ENCODE measurements around the gene GGA1. TPM values are rescaled to one million over a fixed set of nuclear protein-coding genes. Genes with fewer than 3 reads are reported as not detected.

Gene GGA1
- total RNA-seq, 1 donor from 2014 or later: 64.4 TPM

GRCh38 chr22:37628830-37629229 lies 20.2 kb downstream of the GGA1 start:
- Histone ChIP-seq H3K4me1 (peaks cover 47% of the 10 kb centered on the region), H3K36me3 (peaks cover 23% of the 10 kb centered on the region)

GRCh38 chr22:37629928-37630327 lies 21.3 kb downstream of the GGA1 start:
- no peaks in the 10 kb centered on the region for H3K9me3 ChIP-seq
- H3K27ac ChIP-seq: no peak overlapping the region
- DNase-seq (no peak), ATAC-seq (no peak)
- no peak for TF ChIP-seq CTCF (IDR thresholded peaks at IDR 0.05)
- peaks cover 47% of the 10 kb centered on the region for H3K4me1 ChIP-seq
- intact Hi-C loops (cut with DNase I): loop anchor here (10.0 kb wide), 1 partner anchor 55 kb away; the partner anchor contains the start of gene NOL12
- H3K4me3 ChIP-seq: no peak overlapping the region
- peaks cover 23% of the 10 kb centered on the region for H3K36me3 ChIP-seq
- no peaks in the 10 kb centered on the region for H3K27me3 ChIP-seq

More at GRCh38 chr22:37628830-37629229, 20.2 kb downstream of the GGA1 start:
- H3K9me3 ChIP-seq: no peaks in the 10 kb centered on the region
- ATAC-seq: no peak
- intact Hi-C loops (cut with DNase I): no loop called here
- no peak for TF ChIP-seq CTCF (IDR thresholded peaks at IDR 0.05)
- H3K27me3 ChIP-seq: no peaks in the 10 kb centered on the region
- H3K27ac ChIP-seq: no peak overlapping the region
- no peak overlapping the region for H3K4me3 ChIP-seq
- no peak for DNase-seq

- H3K9me3 ChIP-seq: no peaks in the 10 kb centered on the region
- H3K27ac ChIP-seq: peak overlapping the region; percentile 11
- ATAC-seq (no peak), DNase-seq (no peak)
- no peak for TF ChIP-seq CTCF (IDR thresholded peaks at IDR 0.05)
- intact Hi-C loops (cut with DNase I): loop anchor here (10.0 kb wide), 1 partner anchor 54 kb away; the partner anchor contains the start of gene NOL12
- no peak overlapping the region for H3K4me3 ChIP-seq
- no peaks in the 10 kb centered on the region for H3K27me3 ChIP-seq
- peaks cover 23% of the 10 kb centered on the region for H3K36me3 ChIP-seq
- H3K4me1 ChIP-seq: peaks cover 48% of the 10 kb centered on the region
Observed at GRCh38 chr22:37630839-37631435, 22.3 kb downstream of the GGA1 start.

GRCh38 chr22:37631448-37632173 lies 23.0 kb downstream of the GGA1 start:
- ATAC-seq: no peak
- intact Hi-C loops (cut with DNase I): loop anchor here (10.0 kb wide), 1 partner anchor 53 kb away; the partner anchor contains the start of gene NOL12
- H3K36me3 ChIP-seq: peaks cover 23% of the 10 kb centered on the region
- no peaks in the 10 kb centered on the region for H3K27me3 ChIP-seq
- no peak for TF ChIP-seq CTCF (IDR thresholded peaks at IDR 0.05)
- H3K9me3 ChIP-seq: no peaks in the 10 kb centered on the region
- peaks cover 48% of the 10 kb centered on the region for H3K4me1 ChIP-seq
- no peak for DNase-seq
- H3K4me3 ChIP-seq: no peak overlapping the region
- H3K27ac ChIP-seq: peak overlapping the region; percentile 11

- Histone ChIP-seq H3K9me3 (no peaks in the 10 kb centered on the region), H3K4me1 (peaks cover 47% of the 10 kb centered on the region), H3K27me3 (no peaks in the 10 kb centered on the region), H3K36me3 (peaks cover 23% of the 10 kb centered on the region), H3K27ac (peak overlapping the region; percentile 89), H3K4me3 (no peak overlapping the region)
- ATAC-seq (no peak), DNase-seq (no peak)
- TF ChIP-seq CTCF (IDR thresholded peaks at IDR 0.05): no peak
- intact Hi-C loops (cut with DNase I): loop anchor here (10.0 kb wide), 1 partner anchor 52 kb away; the partner anchor contains the start of gene NOL12
Observed at GRCh38 chr22:37632174-37633088, 23.8 kb downstream of the GGA1 start.

Data from upper lobe of right lung (tissue), 1 donor.